ENCODE measurements around the gene TAF10. TPM values are rescaled to one million over a fixed set of nuclear protein-coding genes. Genes with fewer than 3 reads are reported as not detected.

Gene TAF10
- total RNA-seq, 1 donor from 2014 or later, result 87.8 TPM

DNA sequence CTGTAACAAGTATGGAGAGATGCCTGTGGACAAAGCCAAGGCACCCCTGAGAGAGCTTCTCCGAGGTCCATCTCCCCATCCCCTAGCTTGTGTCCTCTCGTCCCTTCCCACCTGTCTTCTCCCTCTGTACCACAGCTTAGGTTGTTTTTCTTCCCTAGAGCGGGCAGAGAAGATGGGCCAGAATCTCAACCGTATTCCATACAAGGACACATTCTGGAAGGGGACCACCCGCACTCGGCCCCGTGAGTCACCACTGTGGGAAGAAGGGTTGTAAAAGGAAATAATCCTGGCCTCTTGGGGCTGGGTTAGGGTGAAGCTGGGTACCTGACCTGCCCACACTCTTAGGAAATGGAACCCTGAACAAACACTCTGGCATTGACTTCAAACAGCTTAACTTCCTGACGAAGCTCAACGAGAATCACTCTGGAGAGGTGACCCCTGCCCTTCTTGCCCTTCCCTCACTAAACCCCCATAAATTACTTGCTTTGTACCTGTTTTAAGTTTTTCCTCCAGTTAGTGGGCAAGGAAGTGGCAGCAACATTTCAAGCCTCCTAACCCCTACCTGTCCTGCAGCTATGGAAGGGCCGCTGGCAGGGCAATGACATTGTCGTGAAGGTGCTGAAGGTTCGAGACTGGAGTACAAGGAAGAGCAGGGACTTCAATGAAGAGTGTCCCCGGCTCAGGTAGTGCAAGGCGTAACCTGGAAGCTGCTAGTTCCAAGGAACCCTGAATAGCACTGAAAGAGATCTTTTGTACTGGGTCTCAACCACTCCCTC, 3.1 kb downstream of the TAF10 start:
- Histone ChIP-seq H3K27me3 (no peaks in the 10 kb centered on the region), H3K27ac (no peak overlapping the region), H3K36me3 (peaks cover 36% of the 10 kb centered on the region), H3K9me3 (no peaks in the 10 kb centered on the region), H3K4me1 (peaks cover 51% of the 10 kb centered on the region), H3K4me3 (no peak overlapping the region)
- TF ChIP-seq CTCF (IDR thresholded peaks at IDR 0.05), result no peak
- intact Hi-C loops (cut with DNase I), result loop anchor here (5.0 kb wide), 1 partner anchor 73 kb away; the partner anchor contains the start of gene MRPL17
- ATAC-seq (no peak), DNase-seq (no peak)

DNA sequence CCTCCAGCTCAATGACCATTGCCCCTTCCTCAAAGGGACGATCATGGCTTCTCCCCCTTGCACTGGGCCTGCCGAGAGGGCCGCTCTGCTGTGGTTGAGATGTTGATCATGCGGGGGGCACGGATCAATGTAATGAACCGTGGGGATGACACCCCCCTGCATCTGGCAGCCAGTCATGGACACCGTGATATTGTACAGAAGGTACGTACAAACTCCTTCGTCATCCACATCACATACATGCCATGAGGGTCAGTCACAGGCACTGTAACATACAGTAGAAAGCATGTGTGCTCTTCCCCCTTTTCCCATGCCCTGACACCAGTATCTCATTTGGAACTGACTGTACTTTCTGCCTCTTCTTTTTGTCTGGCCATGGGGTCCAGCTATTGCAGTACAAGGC, 4.0 kb downstream of the TAF10 start:
- Histone ChIP-seq H3K27ac (peak overlapping the region; percentile 81), H3K9me3 (no peaks in the 10 kb centered on the region), H3K4me1 (peaks cover 48% of the 10 kb centered on the region), H3K4me3 (no peak overlapping the region), H3K36me3 (peaks cover 36% of the 10 kb centered on the region), H3K27me3 (no peaks in the 10 kb centered on the region)
- TF ChIP-seq CTCF (IDR thresholded peaks at IDR 0.05), result no peak
- DNase-seq, result no peak
- intact Hi-C loops (cut with DNase I), result loop anchor here (5.0 kb wide), 1 partner anchor 74 kb away; the partner anchor contains the start of gene MRPL17
- no peak for ATAC-seq

- peaks cover 46% of the 10 kb centered on the region for H3K4me1 ChIP-seq
- no peak for DNase-seq
- ATAC-seq, result no peak
- no peak for TF ChIP-seq CTCF (IDR thresholded peaks at IDR 0.05)
- H3K27me3 ChIP-seq, result no peaks in the 10 kb centered on the region
- H3K27ac ChIP-seq, result peak overlapping the region; percentile 81
- no peaks in the 10 kb centered on the region for H3K9me3 ChIP-seq
- peak overlapping the region; percentile 60 for H3K4me3 ChIP-seq
- H3K36me3 ChIP-seq, result peaks cover 36% of the 10 kb centered on the region
- intact Hi-C loops (cut with DNase I), result loop anchor here (5.0 kb wide), 1 partner anchor 75 kb away; the partner anchor contains the start of gene MRPL17
Observed at GRCh38 chr11:6607190-6607795, 4.7 kb downstream of the TAF10 start.

- intact Hi-C loops (cut with DNase I), result loop anchor here (5.0 kb wide), 1 partner anchor 76 kb away; the partner anchor contains the start of gene MRPL17
- ATAC-seq (peak; percentile 73), DNase-seq (peak; percentile 91)
- Histone ChIP-seq H3K36me3 (peaks cover 39% of the 10 kb centered on the region), H3K9me3 (no peaks in the 10 kb centered on the region), H3K4me3 (peak overlapping the region; percentile 60), H3K27me3 (no peaks in the 10 kb centered on the region), H3K27ac (peak overlapping the region; percentile 81), H3K4me1 (peaks cover 53% of the 10 kb centered on the region)
- no peak for TF ChIP-seq CTCF (IDR thresholded peaks at IDR 0.05)
Observed at GRCh38 chr11:6606471-6607189, 5.4 kb downstream of the TAF10 start.

DNA sequence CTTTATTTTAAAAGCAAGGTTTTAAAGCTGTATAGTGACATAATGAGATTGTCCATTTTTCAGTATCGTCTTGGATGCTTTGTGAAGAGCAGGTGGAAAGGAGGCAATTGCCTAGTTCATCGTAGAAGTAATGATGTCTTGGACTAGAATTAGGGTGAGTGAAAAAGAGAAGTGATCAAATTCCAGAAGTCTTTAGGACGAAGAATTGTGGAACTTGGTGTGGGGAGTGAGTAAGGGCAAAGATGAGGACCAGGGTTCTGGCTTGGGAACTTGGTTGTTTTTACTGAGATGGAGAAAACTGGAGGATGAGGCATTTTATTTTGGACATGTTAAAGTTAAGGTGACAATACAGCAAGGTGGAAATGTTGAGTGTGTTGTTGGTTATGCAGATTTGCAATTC, 7.2 kb downstream of the TAF10 start:
- H3K27me3 ChIP-seq, result no peaks in the 10 kb centered on the region
- no peaks in the 10 kb centered on the region for H3K9me3 ChIP-seq
- ATAC-seq (no peak), DNase-seq (no peak)
- peaks cover 41% of the 10 kb centered on the region for H3K36me3 ChIP-seq
- H3K27ac ChIP-seq, result peak overlapping the region; percentile 81
- H3K4me1 ChIP-seq, result peaks cover 49% of the 10 kb centered on the region
- H3K4me3 ChIP-seq, result peak overlapping the region; percentile 60
- TF ChIP-seq CTCF (IDR thresholded peaks at IDR 0.05), result no peak
- intact Hi-C loops (cut with DNase I), result loop anchor here (5.0 kb wide), 1 partner anchor 78 kb away; the partner anchor contains the start of gene MRPL17

Data from upper lobe of right lung (tissue), 1 donor.